SK-N-SH (cell line): Measurements from ENCODE around the gene OR2H1.

Source experiments
- CTCF ChIP-seq: fragments of 200-600 bp; sonication (generic); IDR thresholded peaks from 2 replicates; pipeline ENCODE4 v1.6.1; 2017; ENCODE audit warnings: antibody characterized with exemption, mild to moderate bottlenecking, moderate library complexity
- EZH2phosphoT487 ChIP-seq: fragments of 200-600 bp; sonication (generic); IDR thresholded peaks from 2 replicates; pipeline ENCODE4 v1.6.1; 2017; ENCODE audit warnings: low read depth, mixed run types, mild to moderate bottlenecking, antibody characterized with exemption, moderate library complexity, borderline replicate concordance
- FOXJ3 ChIP-seq: sonication (generic); formaldehyde crosslinking; IDR thresholded peaks from 2 replicates; pipeline ENCODE4 v1.5.1; 2020; ENCODE audit warnings: mild to moderate bottlenecking, missing genetic modification reagents
- MAX ChIP-seq: IDR thresholded peaks from 2 replicates; pipeline ENCODE4 v1.4.0; 2012; ENCODE audit warnings: low read depth
- NFIC ChIP-seq: IDR thresholded peaks from 2 replicates; pipeline ENCODE4 v1.4.0; 2012; ENCODE audit warnings: borderline replicate concordance
- POLR2AphosphoS5 ChIP-seq: IDR thresholded peaks from 2 replicates; pipeline ENCODE4 v1.6.1; 2012; ENCODE audit warnings: low read depth, low read length
- TF ChIP-seq, protein P1 (sequence below): IDR thresholded peaks from 2 replicates; pipeline ENCODE4 v1.6.1; 2012; ENCODE audit warnings: mild to moderate bottlenecking, low read depth, low read length, moderate library complexity

- no peak for TF ChIP-seq MAX
- TF ChIP-seq NFIC = no peak
- no peak for TF ChIP-seq CTCF
- no peak for TF ChIP-seq FOXJ3 (CRISPR knock-in tag)
- TF ChIP-seq EZH2phosphoT487 = no peak
- TF ChIP-seq POLR2AphosphoS5 = no peak
- TF ChIP-seq, protein P1, sequence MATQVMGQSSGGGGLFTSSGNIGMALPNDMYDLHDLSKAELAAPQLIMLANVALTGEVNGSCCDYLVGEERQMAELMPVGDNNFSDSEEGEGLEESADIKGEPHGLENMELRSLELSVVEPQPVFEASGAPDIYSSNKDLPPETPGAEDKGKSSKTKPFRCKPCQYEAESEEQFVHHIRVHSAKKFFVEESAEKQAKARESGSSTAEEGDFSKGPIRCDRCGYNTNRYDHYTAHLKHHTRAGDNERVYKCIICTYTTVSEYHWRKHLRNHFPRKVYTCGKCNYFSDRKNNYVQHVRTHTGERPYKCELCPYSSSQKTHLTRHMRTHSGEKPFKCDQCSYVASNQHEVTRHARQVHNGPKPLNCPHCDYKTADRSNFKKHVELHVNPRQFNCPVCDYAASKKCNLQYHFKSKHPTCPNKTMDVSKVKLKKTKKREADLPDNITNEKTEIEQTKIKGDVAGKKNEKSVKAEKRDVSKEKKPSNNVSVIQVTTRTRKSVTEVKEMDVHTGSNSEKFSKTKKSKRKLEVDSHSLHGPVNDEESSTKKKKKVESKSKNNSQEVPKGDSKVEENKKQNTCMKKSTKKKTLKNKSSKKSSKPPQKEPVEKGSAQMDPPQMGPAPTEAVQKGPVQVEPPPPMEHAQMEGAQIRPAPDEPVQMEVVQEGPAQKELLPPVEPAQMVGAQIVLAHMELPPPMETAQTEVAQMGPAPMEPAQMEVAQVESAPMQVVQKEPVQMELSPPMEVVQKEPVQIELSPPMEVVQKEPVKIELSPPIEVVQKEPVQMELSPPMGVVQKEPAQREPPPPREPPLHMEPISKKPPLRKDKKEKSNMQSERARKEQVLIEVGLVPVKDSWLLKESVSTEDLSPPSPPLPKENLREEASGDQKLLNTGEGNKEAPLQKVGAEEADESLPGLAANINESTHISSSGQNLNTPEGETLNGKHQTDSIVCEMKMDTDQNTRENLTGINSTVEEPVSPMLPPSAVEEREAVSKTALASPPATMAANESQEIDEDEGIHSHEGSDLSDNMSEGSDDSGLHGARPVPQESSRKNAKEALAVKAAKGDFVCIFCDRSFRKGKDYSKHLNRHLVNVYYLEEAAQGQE = no peak
Observed at GRCh38 chr6:29507319-29507718, 50.4 kb downstream of the OR2H1 start.
